Ovary (tissue), 9 donors: ENCODE results near the gene FLVCR2. TPM values are rescaled to one million over a fixed set of nuclear protein-coding genes. Genes with fewer than 3 reads are reported as not detected.

Experiments used
- DNase-seq, 5 donors: peaks; one replicate each; pipeline ENCODE4 v3.0.0-alpha.2; 2019 to 2020
- H3K27ac ChIP-seq, 2 donors: fragments of 200-600 bp; one replicate each; pipeline versions ENCODE4 v1.5.1 to v1.8.0; 2019 to 2022
- H3K27me3 ChIP-seq: fragments of 200-600 bp; one replicate; pipeline ENCODE4 v1.8.0; 2022
- H3K36me3 ChIP-seq: fragments of 200-600 bp; sonication (generic); one replicate; pipeline ENCODE4 v1.5.1; 2019
- H3K4me1 ChIP-seq: one replicate; pipeline ENCODE4 v1.8.1; 2013; ENCODE audit warnings: mild to moderate bottlenecking, moderate library complexity; ENCODE audit not compliant: insufficient read depth
- H3K4me3 ChIP-seq: fragments of 200-600 bp; sonication (generic); one replicate; pipeline ENCODE4 v1.5.1; 2017
- H3K9me3 ChIP-seq, 2 donors: fragments of 200-600 bp in 1 of 2; sonication (generic) in 1 of 2; one replicate each; pipeline versions ENCODE4 v1.5.1 to v1.8.1; 2013 to 2019; ENCODE audit warnings: mild to moderate bottlenecking in 1 of 2, moderate library complexity in 1 of 2
- CTCF ChIP-seq, 3 donors: fragments of 450-650 bp in 2 of 3; fragments of 200-600 bp in 1 of 3; IDR thresholded peaks; one replicate each; pipeline versions ENCODE4 v1.5.1 to v1.8.0; 2016 to 2022; ENCODE audit warnings: antibody characterized with exemption in 3 of 3, mild to moderate bottlenecking in 1 of 3
- EP300 ChIP-seq: sonication (generic); formaldehyde crosslinking; IDR thresholded peaks from one replicate; pipeline ENCODE4 v1.6.1; 2017; ENCODE audit warnings: antibody characterized with exemption
- POLR2A ChIP-seq: fragments of 450-650 bp; IDR thresholded peaks from one replicate; pipeline ENCODE4 v1.6.1; 2017; ENCODE audit warnings: antibody characterized with exemption, mild to moderate bottlenecking, moderate library complexity
- WGBS, 3 donors: extraction: QIAGEN DNeasy Blood & Tissue Kit in 1 of 3; methylation state at CpG; one replicate each; pipeline versions ENCODE4 v1.1.5 to v1.1.7; 2013 to 2017; 5-methylcytosine and 5-hydroxymethylcytosine counted together
- intact Hi-C, 4 donors: fragments of 100-400 bp; cut with DNase I; formaldehyde crosslinking; loops; one replicate each; pipeline versions ENCODE4 v1.11.0 to v1.15.1; 2022 to 2023
- polyA plus RNA-seq, 2 donors: library from polyadenylated mRNA; stranded (reverse); fragments of 200-250 nt in 1 of 2; fragments of 350-450 nt in 1 of 2; fragmentation: Illumina TruSeq in 1 of 2; extraction: RNeasy Lipid Tissue Mini Kit (QIAGEN cat#74804) in 1 of 2; gene quantifications; one replicate each; pipeline ENCODE4 v1.2.3, GENCODE V29; 2013 to 2014
- total RNA-seq, 7 donors: library from RNA; depleted of rRNA in 2 of 7; stranded (reverse); fragments of >200 nt in 2 of 7; fragmentation: NEBNext Ultra II Directional in 3 of 7; extraction: Animal tissue kit (Norgen Biotek cat#: 25700) in 3 of 7; gene quantifications; one replicate each; pipeline versions ENCODE4 v1.1.0 to v1.2.4, GENCODE V29; 2016 to 2023
- donor health status: DM: no; HTN: no; CAD: no; lungs with moderate emphysema.
- donor health status: DM: no; HTN: no; CAD: no.
- donor health status: Bipolar disorder and iron deficiency.
- donor health status: DM: yes; HTN: yes; CAD: no.
- donor health status: DM: no; HTN: no; CAD: no.
- donor health status: DM: yes; HTN: yes; CAD: no.

The FLVCR2 gene
- total and polyA plus RNA-seq, 9 donors: 1.5 to 18.4 (median 4.4) TPM

- Histone ChIP-seq H3K27me3 (no peaks in the 10 kb centered on the region), H3K4me3 (no peak overlapping the region), H3K4me1 (peaks cover 8% of the 10 kb centered on the region), H3K27ac (peak overlapping the region in 1 of 2 donors; percentile 10), H3K9me3 (no peaks in the 10 kb centered on the region), H3K36me3 (no peaks in the 10 kb centered on the region)
- DNase-seq: peak; percentile 53 to 74 (median 64)
- WGBS, 3 donors: 13 to 18% (median 17%) methylated on average over 9 of the region's 9 CpGs
- TF ChIP-seq POLR2A (no peak), EP300 (no peak), CTCF (IDR thresholded peaks at IDR 0.05) (no peak)
- intact Hi-C loops: no loop called here
These were observed 69.8 kb downstream of the FLVCR2 start for GRCh38 chr14:75648066-75648838.

GRCh38 chr14:75649337-75649736, 70.9 kb downstream of the FLVCR2 start:
- H3K27ac ChIP-seq: no peak overlapping the region
- no peak overlapping the region for H3K4me3 ChIP-seq
- TF ChIP-seq EP300: no peak
- TF ChIP-seq CTCF (IDR thresholded peaks at IDR 0.05): no peak
- no peak for TF ChIP-seq POLR2A
- intact Hi-C loops: no loop called here
- no peak for DNase-seq
- 96 to 97% (median 97%) methylated on average over 1 of the region's 1 CpG for WGBS, 3 donors
- H3K36me3 ChIP-seq: no peaks in the 10 kb centered on the region
- H3K4me1 ChIP-seq: peaks cover 8% of the 10 kb centered on the region
- H3K27me3 ChIP-seq: no peaks in the 10 kb centered on the region
- no peaks in the 10 kb centered on the region for H3K9me3 ChIP-seq

GRCh38 chr14:75649773-75650172, 71.4 kb downstream of the FLVCR2 start:
- no peak for TF ChIP-seq POLR2A
- TF ChIP-seq CTCF (IDR thresholded peaks at IDR 0.05): no peak
- TF ChIP-seq EP300: no peak
- DNase-seq: no peak
- H3K4me3 ChIP-seq: no peak overlapping the region
- H3K27ac ChIP-seq: no peak overlapping the region
- intact Hi-C loops: no loop called here
- no peaks in the 10 kb centered on the region for H3K36me3 ChIP-seq
- H3K4me1 ChIP-seq: peaks cover 8% of the 10 kb centered on the region
- H3K9me3 ChIP-seq: no peaks in the 10 kb centered on the region
- 89 to 92% (median 89%) methylated on average over 1 of the region's 1 CpG for WGBS, 3 donors
- H3K27me3 ChIP-seq: no peaks in the 10 kb centered on the region

GRCh38 chr14:75650253-75651058, 72.0 kb downstream of the FLVCR2 start:
- H3K4me3 ChIP-seq: no peak overlapping the region
- H3K27me3 ChIP-seq: no peaks in the 10 kb centered on the region
- WGBS, 3 donors: 93 to 94% (median 94%) methylated on average over 5 of the region's 5 CpGs
- H3K4me1 ChIP-seq: peaks cover 8% of the 10 kb centered on the region
- H3K9me3 ChIP-seq: no peaks in the 10 kb centered on the region
- no peak for DNase-seq
- no peaks in the 10 kb centered on the region for H3K36me3 ChIP-seq
- intact Hi-C loops: no loop called here
- no peak for TF ChIP-seq CTCF (IDR thresholded peaks at IDR 0.05)
- no peak for TF ChIP-seq EP300
- no peak for TF ChIP-seq POLR2A
- H3K27ac ChIP-seq: no peak overlapping the region
